Mucosa of stomach (tissue), 1 donor: Measurements from ENCODE around the gene AGBL4.

Experiments
- H3K27me3 ChIP-seq: one replicate; pipeline ENCODE4 v1.7.0; 2013; ENCODE audit warnings: mild to moderate bottlenecking, low read length; ENCODE audit not compliant: control insufficient read depth, insufficient read depth
- H3K36me3 ChIP-seq: one replicate; pipeline ENCODE4 v1.7.0; 2013; ENCODE audit warnings: low read length; ENCODE audit not compliant: control insufficient read depth, insufficient read depth
- H3K4me1 ChIP-seq: one replicate; pipeline ENCODE4 v1.7.0; 2013; ENCODE audit warnings: mild to moderate bottlenecking, low read length; ENCODE audit not compliant: control insufficient read depth, insufficient read depth
- H3K4me3 ChIP-seq: one replicate; pipeline ENCODE4 v1.7.0; 2013; ENCODE audit warnings: low read length
- H3K9ac ChIP-seq: one replicate; pipeline ENCODE4 v1.7.0; 2013; ENCODE audit warnings: mild to moderate bottlenecking, low read length, moderate library complexity
- H3K9me3 ChIP-seq: one replicate; pipeline ENCODE4 v1.7.0; 2013; ENCODE audit warnings: mild to moderate bottlenecking, low read length, moderate library complexity; ENCODE audit not compliant: control insufficient read depth
- donor health status: Pancreatic carcinoma.

Gene AGBL4

GRCh38 chr1:48644905-48645605, 1378.7 kb downstream of the AGBL4 start:
- Histone ChIP-seq H3K9ac (no peak overlapping the region), H3K27me3 (no peaks in the 10 kb centered on the region), H3K36me3 (no peaks in the 10 kb centered on the region), H3K4me1 (no peaks in the 10 kb centered on the region), H3K4me3 (no peak overlapping the region), H3K9me3 (no peaks in the 10 kb centered on the region)

- Histone ChIP-seq H3K36me3 (no peaks in the 10 kb centered on the region), H3K4me1 (no peaks in the 10 kb centered on the region), H3K27me3 (no peaks in the 10 kb centered on the region), H3K9me3 (no peaks in the 10 kb centered on the region), H3K9ac (no peak overlapping the region), H3K4me3 (no peak overlapping the region)
Observed at GRCh38 chr1:48644190-48644900, 1379.4 kb downstream of the AGBL4 start.

- H3K36me3 ChIP-seq, result no peaks in the 10 kb centered on the region
Observed at GRCh38 chr1:48643193-48643592, 1380.6 kb downstream of the AGBL4 start.

GRCh38 chr1:48640836-48641492, 1382.8 kb downstream of the AGBL4 start:
- Histone ChIP-seq H3K4me3 (no peak overlapping the region), H3K27me3 (no peaks in the 10 kb centered on the region), H3K36me3 (no peaks in the 10 kb centered on the region), H3K9ac (no peak overlapping the region), H3K4me1 (no peaks in the 10 kb centered on the region), H3K9me3 (no peaks in the 10 kb centered on the region)

More at GRCh38 chr1:48643193-48643592, 1380.6 kb downstream of the AGBL4 start:
- no peaks in the 10 kb centered on the region for H3K4me1 ChIP-seq
- H3K9ac ChIP-seq, result no peak overlapping the region
- no peak overlapping the region for H3K4me3 ChIP-seq
- H3K9me3 ChIP-seq, result no peaks in the 10 kb centered on the region
- H3K27me3 ChIP-seq, result no peaks in the 10 kb centered on the region

GRCh38 chr1:48629867-48630266, 1393.9 kb downstream of the AGBL4 start:
- Histone ChIP-seq H3K4me3 (no peak overlapping the region), H3K4me1 (no peaks in the 10 kb centered on the region), H3K9ac (no peak overlapping the region), H3K9me3 (no peaks in the 10 kb centered on the region), H3K27me3 (no peaks in the 10 kb centered on the region), H3K36me3 (no peaks in the 10 kb centered on the region)

- Histone ChIP-seq H3K9ac (no peak overlapping the region), H3K27me3 (no peaks in the 10 kb centered on the region), H3K9me3 (no peaks in the 10 kb centered on the region), H3K36me3 (no peaks in the 10 kb centered on the region), H3K4me3 (no peak overlapping the region), H3K4me1 (no peaks in the 10 kb centered on the region)
Observed at GRCh38 chr1:48627486-48627885, 1396.3 kb downstream of the AGBL4 start.

GRCh38 chr1:48619539-48619938, 1404.2 kb downstream of the AGBL4 start:
- Histone ChIP-seq H3K4me3 (no peak overlapping the region), H3K27me3 (no peaks in the 10 kb centered on the region), H3K9ac (no peak overlapping the region), H3K9me3 (no peaks in the 10 kb centered on the region), H3K4me1 (no peaks in the 10 kb centered on the region), H3K36me3 (no peaks in the 10 kb centered on the region)

GRCh38 chr1:48617252-48617651, 1406.5 kb downstream of the AGBL4 start:
- no peaks in the 10 kb centered on the region for H3K36me3 ChIP-seq
- H3K9me3 ChIP-seq, result no peaks in the 10 kb centered on the region
- no peak overlapping the region for H3K9ac ChIP-seq
- no peak overlapping the region for H3K4me3 ChIP-seq
- no peaks in the 10 kb centered on the region for H3K4me1 ChIP-seq
- H3K27me3 ChIP-seq, result no peaks in the 10 kb centered on the region

GRCh38 chr1:48616710-48617109, 1407.0 kb downstream of the AGBL4 start:
- no peak overlapping the region for H3K9ac ChIP-seq
- no peaks in the 10 kb centered on the region for H3K4me1 ChIP-seq
- no peaks in the 10 kb centered on the region for H3K36me3 ChIP-seq
- no peaks in the 10 kb centered on the region for H3K27me3 ChIP-seq
- H3K9me3 ChIP-seq, result no peaks in the 10 kb centered on the region
- no peak overlapping the region for H3K4me3 ChIP-seq

GRCh38 chr1:48611841-48612240, 1411.9 kb downstream of the AGBL4 start:
- Histone ChIP-seq H3K36me3 (no peaks in the 10 kb centered on the region), H3K27me3 (no peaks in the 10 kb centered on the region), H3K4me3 (no peak overlapping the region), H3K4me1 (no peaks in the 10 kb centered on the region), H3K9ac (no peak overlapping the region), H3K9me3 (no peaks in the 10 kb centered on the region)

- H3K4me1 ChIP-seq, result no peaks in the 10 kb centered on the region
- no peaks in the 10 kb centered on the region for H3K36me3 ChIP-seq
- H3K9me3 ChIP-seq, result no peaks in the 10 kb centered on the region
- no peaks in the 10 kb centered on the region for H3K27me3 ChIP-seq
- no peak overlapping the region for H3K4me3 ChIP-seq
- H3K9ac ChIP-seq, result no peak overlapping the region
Observed at GRCh38 chr1:48610628-48611542, 1412.9 kb downstream of the AGBL4 start.
